Ascending aorta (tissue), 2 donors: ENCODE data around the gene API5. TPM values are rescaled to one million over a fixed set of nuclear protein-coding genes. Genes with fewer than 3 reads are reported as not detected.
"Not testable (repeated sequence)": the region's sequence is repeated elsewhere in the genome, so short reads cannot be mapped to it uniquely, and the experiment has no call there.

Source experiments
- DNase-seq, 2 donors: peaks; one replicate each; pipeline ENCODE4 v3.0.0-alpha.2; 2019; ENCODE audit warnings: low spot score in 2 of 2
- H3K27ac ChIP-seq, 2 donors: fragments of 200-600 bp; sonication (generic); one replicate each; pipeline ENCODE4 v1.5.1; 2016 to 2017; ENCODE audit warnings: mild to moderate bottlenecking in 1 of 2
- H3K27me3 ChIP-seq: fragments of 200-600 bp; sonication (generic); one replicate; pipeline ENCODE4 v1.5.1; 2017
- H3K36me3 ChIP-seq, 2 donors: fragments of 200-600 bp; sonication (generic); one replicate each; pipeline ENCODE4 v1.5.1; 2016
- H3K4me1 ChIP-seq, 2 donors: fragments of 200-600 bp; sonication (generic); one replicate each; pipeline ENCODE4 v1.5.1; 2016 to 2017; ENCODE audit warnings: mild to moderate bottlenecking in 1 of 2
- H3K4me3 ChIP-seq, 2 donors: fragments of 200-600 bp; sonication (generic); one replicate each; pipeline ENCODE4 v1.5.1; 2016 to 2017; ENCODE audit warnings: mild to moderate bottlenecking in 1 of 2
- H3K9me3 ChIP-seq, 2 donors: fragments of 200-600 bp; sonication (generic); one replicate each; pipeline ENCODE4 v1.5.1; 2016
- intact Hi-C: fragments of 100-400 bp; cut with DNase I; formaldehyde crosslinking; loops from one replicate; pipeline ENCODE4 v1.15.1; 2023
- total RNA-seq: library from RNA; depleted of rRNA; stranded (reverse); fragments of >200 nt; gene quantifications from one replicate; pipeline ENCODE4 v1.1.0, GENCODE V29; 2016
- TF ChIP-seq, protein P1 (sequence below), 3 experiments: fragments of 200-600 bp in 2 of 3; fragments of 450-650 bp in 1 of 3; sonication (generic) in 2 of 3; IDR thresholded peaks; one replicate each; pipeline ENCODE4 v1.5.1; 2016 to 2019; ENCODE audit warnings: antibody characterized with exemption in 3 of 3, mild to moderate bottlenecking in 1 of 3, moderate library complexity in 1 of 3

The API5 gene
- total RNA-seq, 1 donor from 2014 or later = 21.0 TPM

DNA sequence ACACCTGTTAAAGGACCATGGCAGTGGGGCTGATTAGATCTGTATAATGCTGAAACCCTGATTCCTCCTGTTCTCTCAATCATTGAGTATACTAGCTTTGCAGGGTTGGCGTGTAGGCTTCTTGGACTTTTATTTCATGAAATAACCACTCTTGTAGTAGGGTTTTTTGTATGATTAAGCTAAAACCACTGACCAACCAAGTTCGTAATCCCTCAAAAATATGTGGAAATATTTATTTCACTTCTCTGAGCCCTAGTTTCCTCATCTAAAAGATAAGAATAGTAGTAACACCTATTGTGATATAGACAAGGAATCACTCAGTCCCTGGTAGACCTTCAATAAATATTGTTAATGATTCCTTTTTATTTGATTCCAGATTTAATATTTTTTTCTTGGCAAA is 4.2 kb downstream of the API5 start:
- intact Hi-C loops = no loop called here
- H3K4me1 ChIP-seq = peaks cover 0 to 10% of the 10 kb centered on the region in 2 donors
- H3K36me3 ChIP-seq = peaks cover 11 to 27% of the 10 kb centered on the region in 2 donors

DNA sequence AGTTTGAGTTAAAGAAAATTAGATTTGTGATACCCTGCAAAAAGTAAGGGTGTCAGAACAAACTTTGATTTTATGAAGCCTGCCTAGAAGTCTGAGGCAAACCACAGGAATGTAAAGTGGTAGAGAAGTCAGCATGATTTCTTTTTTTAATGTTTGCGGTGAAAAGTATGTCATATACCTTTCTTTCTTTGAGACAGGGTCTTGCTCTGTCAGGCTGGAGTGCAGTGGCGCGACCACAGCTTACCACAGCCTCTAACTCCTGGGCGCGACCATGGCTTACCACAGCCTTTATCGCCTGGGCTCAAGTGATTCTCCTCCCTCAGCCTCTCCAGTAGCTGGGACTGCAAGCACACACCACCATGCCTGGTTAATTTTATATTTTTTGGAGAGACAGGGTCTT is 4.7 kb downstream of the API5 start:
- Histone ChIP-seq H3K4me3 (no peak overlapping the region), H3K4me1 (peaks cover 0 to 10% of the 10 kb centered on the region in 2 donors), H3K27me3 (no peaks in the 10 kb centered on the region), H3K9me3 (no peaks in the 10 kb centered on the region), H3K27ac (no peak overlapping the region), H3K36me3 (peaks cover 16 to 32% of the 10 kb centered on the region in 2 donors)
- intact Hi-C loops = no loop called here
- TF ChIP-seq, protein P1, sequence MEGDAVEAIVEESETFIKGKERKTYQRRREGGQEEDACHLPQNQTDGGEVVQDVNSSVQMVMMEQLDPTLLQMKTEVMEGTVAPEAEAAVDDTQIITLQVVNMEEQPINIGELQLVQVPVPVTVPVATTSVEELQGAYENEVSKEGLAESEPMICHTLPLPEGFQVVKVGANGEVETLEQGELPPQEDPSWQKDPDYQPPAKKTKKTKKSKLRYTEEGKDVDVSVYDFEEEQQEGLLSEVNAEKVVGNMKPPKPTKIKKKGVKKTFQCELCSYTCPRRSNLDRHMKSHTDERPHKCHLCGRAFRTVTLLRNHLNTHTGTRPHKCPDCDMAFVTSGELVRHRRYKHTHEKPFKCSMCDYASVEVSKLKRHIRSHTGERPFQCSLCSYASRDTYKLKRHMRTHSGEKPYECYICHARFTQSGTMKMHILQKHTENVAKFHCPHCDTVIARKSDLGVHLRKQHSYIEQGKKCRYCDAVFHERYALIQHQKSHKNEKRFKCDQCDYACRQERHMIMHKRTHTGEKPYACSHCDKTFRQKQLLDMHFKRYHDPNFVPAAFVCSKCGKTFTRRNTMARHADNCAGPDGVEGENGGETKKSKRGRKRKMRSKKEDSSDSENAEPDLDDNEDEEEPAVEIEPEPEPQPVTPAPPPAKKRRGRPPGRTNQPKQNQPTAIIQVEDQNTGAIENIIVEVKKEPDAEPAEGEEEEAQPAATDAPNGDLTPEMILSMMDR (IDR thresholded peaks at IDR 0.05) = no peak
- no peak for DNase-seq

More for the DNA sequence above, 4.2 kb downstream of the API5 start:
- DNase-seq = no peak
- Histone ChIP-seq H3K27ac (no peak overlapping the region), H3K27me3 (no peaks in the 10 kb centered on the region), H3K4me3 (no peak overlapping the region), H3K9me3 (no peaks in the 10 kb centered on the region)
- TF ChIP-seq, protein P1 (IDR thresholded peaks at IDR 0.05) = no peak

DNA sequence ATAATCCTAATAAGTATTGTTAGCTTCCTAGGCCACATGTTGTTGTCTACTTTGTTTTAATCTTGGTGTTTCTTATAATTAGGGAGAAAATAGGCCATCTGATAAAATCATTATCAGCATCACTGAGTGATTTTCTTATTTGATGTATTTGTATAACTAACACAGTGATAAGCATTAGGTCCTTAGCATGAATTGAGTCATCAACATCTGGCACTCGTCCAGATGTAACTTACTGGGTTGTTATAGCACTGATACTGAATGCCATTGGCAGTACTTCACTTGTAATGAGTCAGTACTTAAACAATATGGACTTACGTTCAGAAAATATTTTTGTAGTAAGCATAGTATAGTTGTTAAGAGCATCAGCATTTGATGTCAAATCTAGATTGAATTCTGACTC is 16.2 kb downstream of the API5 start:
- Histone ChIP-seq H3K4me1 (no peaks in the 10 kb centered on the region), H3K9me3 (no peaks in the 10 kb centered on the region), H3K36me3 (peaks cover 84 to 95% of the 10 kb centered on the region in 2 donors), H3K27ac (no peak overlapping the region), H3K27me3 (no peaks in the 10 kb centered on the region), H3K4me3 (no peak overlapping the region)
- no peak for DNase-seq
- TF ChIP-seq, protein P1 (IDR thresholded peaks at IDR 0.05) = no peak
- intact Hi-C loops = no loop called here

DNA sequence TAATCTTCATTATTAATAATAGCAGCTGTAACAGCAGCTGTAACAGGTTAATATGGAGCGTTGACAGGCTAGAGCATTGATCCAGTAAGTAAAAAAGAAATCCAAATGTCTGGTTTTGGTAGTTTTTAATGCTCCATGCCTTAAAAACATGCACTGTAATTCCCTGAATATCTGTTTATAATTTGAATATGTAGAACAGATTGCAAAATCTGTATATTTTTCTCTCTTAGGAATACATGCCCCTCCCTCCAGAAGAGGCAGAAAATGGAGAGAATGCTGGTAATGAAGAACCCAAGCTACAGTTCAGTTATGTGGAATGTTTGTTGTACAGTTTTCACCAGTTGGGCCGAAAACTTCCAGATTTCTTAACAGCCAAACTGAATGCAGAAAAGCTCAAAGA is 16.7 kb downstream of the API5 start:
- no peak for DNase-seq
- Histone ChIP-seq H3K4me3 (no peak overlapping the region), H3K27ac (no peak overlapping the region), H3K4me1 (no peaks in the 10 kb centered on the region), H3K9me3 (no peaks in the 10 kb centered on the region), H3K27me3 (no peaks in the 10 kb centered on the region), H3K36me3 (peaks cover 85 to 95% of the 10 kb centered on the region in 2 donors)
- intact Hi-C loops = no loop called here
- TF ChIP-seq, protein P1 (IDR thresholded peaks at IDR 0.05) = no peak

DNA sequence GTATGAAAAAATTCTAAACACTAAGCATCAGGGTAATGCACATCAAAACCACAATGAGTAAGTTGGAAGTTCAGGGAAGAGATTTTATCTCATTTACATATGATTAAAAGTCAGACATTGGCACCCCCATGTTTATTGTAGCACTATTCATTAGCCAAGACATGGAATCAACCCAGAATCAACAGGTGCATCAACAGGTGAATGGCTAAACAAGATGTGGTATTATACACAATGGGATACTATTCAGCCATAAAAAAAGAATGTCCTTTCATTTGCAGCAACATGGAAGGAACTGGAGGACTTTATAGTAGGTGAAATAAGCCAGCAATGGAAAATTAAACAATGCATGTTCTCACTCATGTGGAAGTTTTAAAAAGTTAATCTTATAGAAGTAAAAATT is 29.4 kb downstream of the API5 start:
- peaks cover 28 to 58% of the 10 kb centered on the region in 2 donors for H3K36me3 ChIP-seq
- no peaks in the 10 kb centered on the region for H3K27me3 ChIP-seq

DNA sequence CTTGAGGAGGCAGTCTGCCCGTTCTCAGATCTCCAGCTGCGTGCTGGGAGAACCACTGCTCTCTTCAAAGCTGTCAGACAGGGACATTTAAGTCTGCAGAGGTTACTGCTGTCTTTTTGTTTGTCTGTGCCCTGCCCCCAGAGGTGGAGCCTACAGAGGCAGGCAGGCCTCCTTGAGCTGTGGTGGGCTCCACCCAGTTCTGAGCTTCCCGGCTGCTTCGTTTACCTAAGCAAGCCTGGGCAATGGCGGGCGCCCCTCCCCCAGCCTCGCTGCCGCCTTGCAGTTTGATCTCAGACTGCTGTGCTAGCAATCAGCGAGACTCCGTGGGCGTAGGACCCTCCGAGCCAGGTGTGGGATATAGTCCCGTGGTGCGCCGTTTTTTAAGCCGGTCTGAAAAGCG is 39.6 kb downstream of the API5 start:
- H3K4me1 ChIP-seq, H3K27me3 ChIP-seq, H3K36me3 ChIP-seq, intact Hi-C loops, DNase-seq, H3K9me3 ChIP-seq, H3K4me3 ChIP-seq, H3K27ac ChIP-seq: not testable (repeated sequence)

More for the DNA sequence above, 29.4 kb downstream of the API5 start:
- H3K4me1 ChIP-seq = no peaks in the 10 kb centered on the region
- H3K9me3 ChIP-seq = no peaks in the 10 kb centered on the region
- H3K27ac ChIP-seq = no peak overlapping the region
- TF ChIP-seq, protein P1 (IDR thresholded peaks at IDR 0.05) = no peak
- intact Hi-C loops = no loop called here
- DNase-seq = no peak
- no peak overlapping the region for H3K4me3 ChIP-seq
